SH-SY5Y (cell line): ENCODE results near the gene PPP2R2D.

ENCODE experiments used
- GATA2 ChIP-seq: IDR thresholded peaks from 2 replicates; pipeline ENCODE4 v1.6.1; 2011; ENCODE audit warnings: mild to moderate bottlenecking, low read depth, low read length
- GATA3 ChIP-seq: IDR thresholded peaks from 2 replicates; pipeline ENCODE4 v1.6.1; 2011; ENCODE audit warnings: low read depth, mild to moderate bottlenecking, low read length, moderate library complexity

- no peak for TF ChIP-seq GATA2
- no peak for TF ChIP-seq GATA3
Measured at GRCh38 chr10:131891196-131891928, 9.4 kb upstream of the PPP2R2D start.
